SK-N-SH treated with all-trans-retinoic acid at 6 μM for 48 hours (cell line): ENCODE results near the gene MUC5B.

Source experiments
- ATAC-seq: fragments of 200-7000 bp; cut with Tn5 transposase; 3 replicates; pipeline ENCODE4 v1.9.1; 2020; ENCODE audit warnings: mild to moderate bottlenecking, moderate library complexity
- ARNTL ChIP-seq: fragments of 450-650 bp; formaldehyde crosslinking; IDR thresholded peaks from 2 replicates; pipeline ENCODE4 v1.5.0; 2020; ENCODE audit warnings: low read depth, mild to moderate bottlenecking, moderate library complexity, borderline replicate concordance
- BACH2 ChIP-seq: fragments of 250-450 bp; sonication (Bioruptor Pico); IDR thresholded peaks from 2 replicates; pipeline ENCODE4 v1.9.0; 2021; ENCODE audit warnings: mild to moderate bottlenecking, borderline replicate concordance
- CREB5 ChIP-seq: fragments of 250-450 bp; sonication (Bioruptor Pico); IDR thresholded peaks from 2 replicates; pipeline ENCODE4 v1.5.1; 2020; ENCODE audit warnings: low read depth, mild to moderate bottlenecking, moderate library complexity
- CSDC2 ChIP-seq: fragments of 250-450 bp; sonication (Bioruptor Pico); IDR thresholded peaks from 2 replicates; pipeline ENCODE4 v1.5.0; 2020; ENCODE audit warnings: mild to moderate bottlenecking, moderate library complexity
- CSRNP3 ChIP-seq: fragments of 250-450 bp; sonication (Bioruptor Pico); IDR thresholded peaks from 2 replicates; pipeline ENCODE4 v1.5.1; 2021; ENCODE audit warnings: mild to moderate bottlenecking, moderate library complexity
- ESRRG ChIP-seq: fragments of 250-450 bp; sonication (Bioruptor Pico); IDR thresholded peaks from 2 replicates; pipeline ENCODE4 v1.6.1; 2021; ENCODE audit warnings: mild to moderate bottlenecking
- GLIS3 ChIP-seq: fragments of 250-450 bp; sonication (Bioruptor Pico); IDR thresholded peaks from 2 replicates; pipeline ENCODE4 v1.5.0; 2020; ENCODE audit warnings: mild to moderate bottlenecking, moderate library complexity
- ISL1 ChIP-seq: fragments of 250-450 bp; sonication (Bioruptor Pico); IDR thresholded peaks from 2 replicates; pipeline ENCODE4 v2.1.2; 2022; ENCODE audit warnings: mild to moderate bottlenecking, moderate library complexity
- OSR1 ChIP-seq: fragments of 250-450 bp; sonication (Bioruptor Pico); IDR thresholded peaks from 2 replicates; pipeline ENCODE4 v1.8.0; 2022; ENCODE audit warnings: moderate library complexity, mild to moderate bottlenecking, inconsistent platforms
- PPARA ChIP-seq: fragments of 250-450 bp; sonication (Bioruptor Pico); IDR thresholded peaks from 2 replicates; pipeline ENCODE4 v1.5.0; 2020; ENCODE audit warnings: mild to moderate bottlenecking, borderline replicate concordance
- RARB ChIP-seq: fragments of 250-450 bp; sonication (Bioruptor Pico); IDR thresholded peaks from 2 replicates; pipeline ENCODE4 v1.8.0; 2021; ENCODE audit warnings: mild to moderate bottlenecking, moderate library complexity
- SNAI2 ChIP-seq: fragments of 250-450 bp; sonication (Bioruptor Pico); IDR thresholded peaks from 2 replicates; pipeline ENCODE4 v1.5.0; 2020; ENCODE audit warnings: mild to moderate bottlenecking, moderate library complexity
- TCF4 ChIP-seq: fragments of 250-450 bp; sonication (Bioruptor Pico); IDR thresholded peaks from 2 replicates; pipeline ENCODE4 v1.8.0; 2021; ENCODE audit warnings: mild to moderate bottlenecking, moderate library complexity, borderline replicate concordance
- TOX ChIP-seq: fragments of 250-450 bp; sonication (Bioruptor Pico); IDR thresholded peaks from 2 replicates; pipeline ENCODE4 v1.8.0; 2021; ENCODE audit warnings: mild to moderate bottlenecking, moderate library complexity, borderline replicate concordance
- TSHZ2 ChIP-seq: fragments of 250-450 bp; sonication (Bioruptor Pico); IDR thresholded peaks from 2 replicates; pipeline ENCODE4 v1.5.0; 2020; ENCODE audit warnings: mild to moderate bottlenecking, moderate library complexity
- ZC3H10 ChIP-seq: fragments of 250-450 bp; sonication (Bioruptor Pico); IDR thresholded peaks from 2 replicates; pipeline ENCODE4 v1.5.1; 2021; ENCODE audit warnings: mild to moderate bottlenecking, moderate library complexity
- ZFP3 ChIP-seq: fragments of 250-450 bp; sonication (Bioruptor Pico); IDR thresholded peaks from 2 replicates; pipeline ENCODE4 v1.5.0; 2020; ENCODE audit warnings: mild to moderate bottlenecking, moderate library complexity
- ZNF8 ChIP-seq: fragments of 450-650 bp; formaldehyde crosslinking; IDR thresholded peaks from 2 replicates; pipeline ENCODE4 v1.5.0; 2020; ENCODE audit warnings: mild to moderate bottlenecking, moderate library complexity
- TF ChIP-seq, protein P1 (sequence below): fragments of 250-450 bp; sonication (Bioruptor Pico); IDR thresholded peaks from 2 replicates; pipeline ENCODE4 v1.8.0; 2020; ENCODE audit warnings: mild to moderate bottlenecking, moderate library complexity, borderline replicate concordance

The MUC5B gene

DNA sequence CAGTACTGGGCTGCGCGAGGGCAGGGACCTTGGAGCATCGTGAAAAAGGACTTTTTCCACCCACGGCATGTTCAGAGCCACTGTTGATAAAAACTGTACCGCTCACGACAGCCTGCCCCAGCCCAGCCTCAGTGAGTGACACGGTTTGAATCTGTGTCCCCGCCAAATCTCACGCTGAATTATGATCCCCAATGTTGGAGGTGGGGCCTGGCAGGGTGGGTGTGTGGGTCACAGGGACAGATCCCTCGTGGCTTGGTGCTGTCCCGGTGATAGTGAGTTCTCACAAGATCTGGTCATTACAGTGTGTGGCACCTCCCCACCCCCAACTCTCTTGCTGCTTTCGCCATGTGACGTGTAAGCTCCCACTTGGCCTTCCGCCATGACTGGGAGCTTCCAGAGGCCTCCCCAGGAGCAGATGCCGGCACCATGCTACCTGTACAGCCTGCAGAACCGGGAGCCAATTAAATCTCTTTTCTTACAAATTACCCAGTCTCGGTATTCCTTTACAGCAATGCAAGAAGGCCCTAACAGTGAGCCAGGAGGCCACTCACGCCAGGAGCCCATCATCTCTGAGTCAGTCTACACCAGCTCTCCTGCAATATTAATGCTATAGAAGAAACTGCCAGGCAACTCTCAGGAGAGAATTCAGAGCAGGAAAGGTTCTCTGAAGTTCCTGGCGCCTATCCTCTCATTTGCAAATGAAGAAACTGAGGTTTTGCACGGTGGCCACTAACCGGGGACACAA lies 85.3 kb downstream of the MUC5B start:
- ATAC-seq = peak; percentile 14; the same call in 1 of the 3 replicates
- TF ChIP-seq ESRRG (CRISPR knock-in tag) (no peak), ARNTL (CRISPR knock-in tag) (no peak)

- TF ChIP-seq ZC3H10 (CRISPR knock-in tag) (no peak), TOX (CRISPR knock-in tag) (no peak), CSRNP3 (CRISPR knock-in tag) (no peak), BACH2 (no peak), ZFP3 (no peak)
- TF ChIP-seq, protein P1, sequence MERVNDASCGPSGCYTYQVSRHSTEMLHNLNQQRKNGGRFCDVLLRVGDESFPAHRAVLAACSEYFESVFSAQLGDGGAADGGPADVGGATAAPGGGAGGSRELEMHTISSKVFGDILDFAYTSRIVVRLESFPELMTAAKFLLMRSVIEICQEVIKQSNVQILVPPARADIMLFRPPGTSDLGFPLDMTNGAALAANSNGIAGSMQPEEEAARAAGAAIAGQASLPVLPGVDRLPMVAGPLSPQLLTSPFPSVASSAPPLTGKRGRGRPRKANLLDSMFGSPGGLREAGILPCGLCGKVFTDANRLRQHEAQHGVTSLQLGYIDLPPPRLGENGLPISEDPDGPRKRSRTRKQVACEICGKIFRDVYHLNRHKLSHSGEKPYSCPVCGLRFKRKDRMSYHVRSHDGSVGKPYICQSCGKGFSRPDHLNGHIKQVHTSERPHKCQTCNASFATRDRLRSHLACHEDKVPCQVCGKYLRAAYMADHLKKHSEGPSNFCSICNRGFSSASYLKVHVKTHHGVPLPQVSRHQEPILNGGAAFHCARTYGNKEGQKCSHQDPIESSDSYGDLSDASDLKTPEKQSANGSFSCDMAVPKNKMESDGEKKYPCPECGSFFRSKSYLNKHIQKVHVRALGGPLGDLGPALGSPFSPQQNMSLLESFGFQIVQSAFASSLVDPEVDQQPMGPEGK (CRISPR knock-in tag) = no peak
- peak; percentile 70 for ATAC-seq
These were observed 86.1 kb downstream of the MUC5B start for GRCh38 chr11:1308743-1309497.

GRCh38 chr11:1309498-1310317 lies 86.8 kb downstream of the MUC5B start, which contains the start of gene TOLLIP:
TOLLIP (minus strand) TSS chr11:1309632; CDS start chr11:1309498, 134 bp downstream.
- no peak for TF ChIP-seq ZC3H10 (CRISPR knock-in tag)
- TF ChIP-seq TSHZ2 = no peak
- TF ChIP-seq PPARA (CRISPR knock-in tag) = no peak
- no peak for TF ChIP-seq RARB
- TF ChIP-seq CSDC2 (CRISPR knock-in tag) = no peak; the same call in 1 of the 2 replicates
- TF ChIP-seq ZFP3 = no peak
- no peak for TF ChIP-seq GLIS3 (CRISPR knock-in tag)
- TF ChIP-seq CREB5 (CRISPR knock-in tag) = no peak
- TF ChIP-seq TCF4 (CRISPR knock-in tag) = no peak
- TF ChIP-seq TOX (CRISPR knock-in tag) = no peak
- TF ChIP-seq BACH2 = no peak
- TF ChIP-seq ISL1 = no peak
- TF ChIP-seq ARNTL (CRISPR knock-in tag) = no peak
- no peak for TF ChIP-seq OSR1 (CRISPR knock-in tag)
- TF ChIP-seq, protein P1 (CRISPR knock-in tag) = no peak
- no peak for TF ChIP-seq ZNF8 (CRISPR knock-in tag)
- no peak for TF ChIP-seq CSRNP3 (CRISPR knock-in tag)
- TF ChIP-seq SNAI2 (CRISPR knock-in tag) = no peak
- TF ChIP-seq ESRRG (CRISPR knock-in tag) = no peak
- peak; percentile 91 for ATAC-seq
